HG02981 (cell line): ENCODE data around the gene SESN3.
A peak's percentile ranks its signal among the peaks of the same experiment; 100 is the strongest.
"Not testable (repeated sequence)": the region's sequence is repeated elsewhere in the genome, so short reads cannot be mapped to it uniquely, and the experiment has no call there.

Experiments used
- ATAC-seq: cut with Tn5 transposase; IDR thresholded peaks from one replicate; pipeline ENCODE4 v1.9.1; 2021; ENCODE audit warnings: mild to moderate bottlenecking, moderate library complexity; ENCODE audit not compliant: unreplicated experiment

The SESN3 gene

GRCh38 chr11:95251896-95252295, 20.9 kb upstream of the SESN3 start:
- ATAC-seq, result not testable (repeated sequence)

- peak; percentile 90 for ATAC-seq
Observed at GRCh38 chr11:95248666-95249467, 17.9 kb upstream of the SESN3 start.

DNA sequence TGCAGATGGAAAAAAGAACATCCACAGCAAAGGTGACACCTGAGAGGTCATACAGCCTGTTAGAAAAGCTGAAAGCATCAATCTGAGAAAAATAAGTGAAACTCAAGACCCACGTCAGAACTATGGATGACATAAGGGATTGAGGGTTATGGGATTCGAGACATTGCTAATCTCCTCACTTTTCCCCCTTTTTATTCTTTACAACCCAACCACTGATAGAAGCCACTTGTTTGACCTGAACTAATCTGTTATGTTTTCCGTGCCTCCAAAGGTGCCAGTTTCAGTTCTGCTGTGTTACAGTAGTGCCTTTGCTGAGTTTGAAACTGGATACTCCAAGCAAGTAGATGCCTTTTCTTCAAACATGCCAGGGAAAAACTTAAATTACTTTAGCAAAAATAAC, 16.9 kb upstream of the SESN3 start:
- ATAC-seq, result no peak

DNA sequence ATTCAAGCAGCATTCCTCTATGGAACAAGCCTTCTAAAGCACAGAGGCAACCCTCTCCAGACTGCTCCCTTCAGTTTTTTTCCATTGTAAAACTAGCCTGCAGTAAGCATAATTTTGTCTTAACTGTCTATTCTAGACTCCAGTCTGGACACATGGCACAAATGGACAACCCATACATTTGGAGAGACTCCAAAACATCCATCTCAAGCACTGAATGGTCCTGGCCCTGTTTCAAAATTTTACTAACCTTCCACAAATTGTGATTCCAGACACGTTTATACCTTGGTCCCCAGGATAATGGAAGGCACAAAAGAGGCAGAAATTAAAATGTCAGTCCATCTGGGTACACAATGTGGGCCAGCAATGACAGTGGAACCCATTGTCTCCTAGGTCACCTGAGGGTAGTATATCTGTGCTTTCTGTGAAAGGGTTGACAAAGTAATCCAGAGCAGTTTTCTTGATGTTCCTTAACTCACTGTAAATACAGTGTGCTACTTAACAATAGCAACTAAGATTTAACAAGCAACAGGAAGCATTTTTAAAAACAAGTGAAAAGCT, 16.2 kb upstream of the SESN3 start:
- no peak for ATAC-seq

DNA sequence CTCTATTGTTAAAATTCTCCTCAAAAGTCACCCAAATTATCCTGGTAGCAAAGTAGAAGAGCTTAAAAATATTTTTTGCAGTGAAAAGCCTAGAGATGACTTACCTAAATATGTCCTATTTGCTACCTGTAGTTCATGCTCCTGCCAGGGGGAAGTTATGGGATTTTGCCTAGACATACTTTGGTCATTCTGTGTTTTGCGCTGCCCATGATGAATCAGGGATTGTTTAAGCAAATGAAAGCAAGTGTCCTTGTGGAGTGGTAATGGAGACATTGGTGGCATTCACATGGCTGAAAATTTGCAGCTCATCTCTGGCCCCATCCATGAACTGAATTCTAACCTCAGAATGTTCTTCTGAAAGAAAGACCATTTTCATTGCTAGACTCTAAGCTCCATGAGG, 14.6 kb upstream of the SESN3 start:
- ATAC-seq, result no peak

DNA sequence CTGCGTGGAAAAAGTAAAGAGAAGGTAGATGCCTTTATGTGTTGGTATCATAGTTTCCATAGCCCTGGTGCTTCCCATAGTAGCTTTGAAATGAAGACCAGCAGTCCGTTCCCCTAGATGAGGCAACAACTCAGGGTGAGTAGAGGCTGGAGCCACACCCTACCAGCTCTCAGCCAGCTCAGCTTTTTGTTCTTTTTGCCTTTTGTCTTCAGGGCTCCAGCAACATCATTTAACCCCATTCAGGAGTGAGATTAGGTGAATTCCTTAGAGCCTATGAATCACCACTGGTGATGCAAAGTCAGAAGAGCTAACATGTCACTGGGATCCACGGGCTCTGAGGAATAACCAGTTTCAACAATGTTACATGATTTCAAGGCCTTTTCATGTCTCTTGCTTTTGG, 14.0 kb upstream of the SESN3 start:
- no peak for ATAC-seq

DNA sequence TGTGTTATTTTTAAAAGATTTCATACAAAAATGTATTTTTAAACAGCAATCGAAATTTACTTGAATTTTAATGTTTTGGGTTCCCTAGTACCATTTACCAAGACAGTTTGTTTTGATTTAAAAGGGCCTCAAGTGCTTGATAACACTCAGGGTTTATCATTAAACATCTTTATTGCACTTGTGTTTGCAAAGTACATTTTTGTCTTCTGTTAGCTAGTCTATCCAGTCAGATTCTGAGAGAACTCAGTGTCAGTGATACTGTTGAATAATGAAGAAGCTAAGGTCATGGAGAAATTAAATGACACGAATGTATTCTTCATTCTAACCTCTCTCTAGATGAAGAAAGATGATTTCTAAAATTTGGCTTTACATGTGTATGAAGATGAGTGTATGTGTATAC, 12.7 kb upstream of the SESN3 start:
- no peak for ATAC-seq

DNA sequence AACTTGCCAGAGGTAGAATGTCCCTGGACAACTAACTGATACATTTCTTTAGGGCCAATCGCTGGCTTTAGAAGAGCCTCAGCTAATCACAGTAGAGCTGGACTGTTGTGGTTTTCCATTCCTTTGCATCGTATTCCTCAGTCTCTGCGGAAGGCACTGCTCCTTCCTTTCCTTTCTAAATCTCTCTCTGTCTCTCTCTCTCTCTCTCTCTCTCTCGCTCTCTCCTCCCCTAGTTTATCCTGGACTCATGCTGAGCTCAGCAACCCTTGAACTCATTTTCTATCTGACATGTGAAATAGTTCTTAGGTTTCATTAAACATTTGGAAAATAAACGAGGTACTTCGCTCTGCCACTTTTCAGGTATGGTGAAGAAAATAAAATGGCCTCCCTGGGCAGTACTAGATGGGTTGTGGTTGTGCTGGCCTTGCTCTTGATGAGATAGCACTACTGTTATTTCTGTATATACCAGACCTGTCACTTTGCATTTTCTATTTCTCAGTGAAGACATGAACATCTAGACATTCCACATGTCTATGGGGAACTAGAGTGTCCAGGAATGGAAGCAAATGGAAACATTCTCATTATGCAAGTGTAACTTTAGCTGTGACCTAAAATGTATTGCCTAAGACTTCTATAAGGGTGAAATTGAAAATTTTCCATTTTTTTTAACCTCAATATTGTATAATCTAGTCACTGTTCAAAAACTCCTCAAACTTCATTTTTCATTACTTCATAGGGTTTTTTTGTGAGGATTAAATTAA, 12.0 kb upstream of the SESN3 start:
- no peak for ATAC-seq

DNA sequence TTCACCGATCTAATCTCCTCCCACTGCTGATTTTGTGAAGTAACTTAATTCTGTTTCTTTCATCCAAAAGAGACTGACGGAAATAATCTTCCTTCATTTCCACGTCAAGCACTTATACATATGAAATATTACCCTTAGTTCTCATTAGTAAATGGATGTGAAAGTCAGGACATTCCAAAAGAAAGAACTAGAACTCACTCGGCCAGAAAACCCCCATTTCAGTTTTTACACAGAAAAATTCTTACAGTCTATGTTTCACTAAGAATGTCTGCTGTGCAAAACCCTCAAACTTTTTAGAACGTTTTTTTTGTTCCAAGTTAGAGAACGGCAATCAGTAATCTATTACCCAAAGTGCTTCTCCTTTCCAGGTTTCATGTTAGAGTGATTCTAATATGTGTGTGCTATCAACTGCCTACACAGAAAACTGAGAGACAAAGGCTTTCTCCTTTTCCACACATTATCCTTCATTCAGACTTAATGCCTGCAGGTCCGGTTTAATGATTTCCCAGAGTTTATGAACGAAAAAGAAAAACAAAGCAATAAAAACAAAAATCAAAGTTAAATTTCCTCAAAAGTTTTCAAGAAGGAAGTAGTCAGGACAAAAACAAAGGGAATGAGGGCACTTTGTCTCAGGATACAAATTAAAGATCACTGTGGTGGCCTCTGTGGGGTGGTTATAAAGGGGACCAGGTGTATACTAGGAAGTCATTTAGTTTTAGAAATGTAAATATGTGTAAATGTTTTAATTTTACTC, 11.3 kb upstream of the SESN3 start:
- peak; percentile 65 for ATAC-seq

DNA sequence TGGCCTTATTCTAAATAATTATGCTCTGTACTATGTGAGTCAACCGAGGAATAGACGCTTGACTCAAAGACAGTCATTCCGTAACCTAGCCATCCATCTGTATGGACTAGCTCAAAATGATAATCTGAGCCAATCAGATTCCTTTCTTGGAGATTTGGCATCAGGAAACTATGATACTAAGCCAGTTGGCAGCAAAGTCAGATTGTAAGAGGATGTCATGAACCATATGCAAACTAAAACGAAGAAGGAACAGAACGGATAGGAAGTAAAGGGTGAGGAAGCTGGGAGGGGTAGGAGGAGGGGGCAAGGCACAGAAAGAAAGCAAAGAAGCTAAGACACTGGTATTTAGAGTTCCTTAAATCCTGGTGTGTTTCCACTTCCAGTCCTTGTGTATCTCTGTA, 10.7 kb upstream of the SESN3 start:
- peak; percentile 61 for ATAC-seq

DNA sequence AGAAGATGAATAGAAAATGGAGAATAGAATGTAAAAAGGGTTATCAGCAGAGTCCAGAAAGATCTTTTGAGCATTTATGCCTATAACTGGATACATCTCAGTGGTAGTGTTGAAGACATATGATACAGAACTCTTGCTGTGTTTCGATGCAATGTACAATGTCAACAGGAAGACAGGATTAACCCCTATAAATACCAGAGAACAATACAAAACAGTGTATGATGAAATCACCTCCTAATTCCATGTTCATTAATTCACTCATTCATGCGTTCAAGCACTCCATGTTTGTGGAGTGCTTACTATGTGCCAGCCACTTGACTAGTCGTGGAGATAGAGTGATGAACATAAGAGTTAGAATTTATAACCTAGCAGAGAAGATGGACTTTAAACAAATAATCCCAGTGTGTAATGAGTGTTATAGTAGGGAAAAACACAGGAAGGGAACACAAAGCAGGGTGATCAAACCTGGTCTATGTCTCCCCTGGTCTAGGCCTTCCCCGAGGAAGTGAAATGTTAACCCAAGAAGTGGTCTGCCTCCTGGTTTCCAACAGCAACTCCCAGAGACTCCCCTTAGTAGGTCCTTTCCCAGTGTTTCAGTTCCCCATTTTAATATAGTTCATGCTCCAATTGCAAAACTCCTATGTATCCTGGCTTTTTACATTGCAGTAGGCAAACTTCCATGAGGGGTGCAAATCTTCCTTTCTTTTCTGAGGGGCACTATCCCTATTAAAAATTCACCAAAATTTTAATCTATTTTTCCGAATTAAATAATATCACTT, 9.1 kb upstream of the SESN3 start:
- no peak for ATAC-seq

GRCh38 chr11:95232666-95233065, 1.7 kb upstream of the SESN3 start:
- no peak for ATAC-seq

DNA sequence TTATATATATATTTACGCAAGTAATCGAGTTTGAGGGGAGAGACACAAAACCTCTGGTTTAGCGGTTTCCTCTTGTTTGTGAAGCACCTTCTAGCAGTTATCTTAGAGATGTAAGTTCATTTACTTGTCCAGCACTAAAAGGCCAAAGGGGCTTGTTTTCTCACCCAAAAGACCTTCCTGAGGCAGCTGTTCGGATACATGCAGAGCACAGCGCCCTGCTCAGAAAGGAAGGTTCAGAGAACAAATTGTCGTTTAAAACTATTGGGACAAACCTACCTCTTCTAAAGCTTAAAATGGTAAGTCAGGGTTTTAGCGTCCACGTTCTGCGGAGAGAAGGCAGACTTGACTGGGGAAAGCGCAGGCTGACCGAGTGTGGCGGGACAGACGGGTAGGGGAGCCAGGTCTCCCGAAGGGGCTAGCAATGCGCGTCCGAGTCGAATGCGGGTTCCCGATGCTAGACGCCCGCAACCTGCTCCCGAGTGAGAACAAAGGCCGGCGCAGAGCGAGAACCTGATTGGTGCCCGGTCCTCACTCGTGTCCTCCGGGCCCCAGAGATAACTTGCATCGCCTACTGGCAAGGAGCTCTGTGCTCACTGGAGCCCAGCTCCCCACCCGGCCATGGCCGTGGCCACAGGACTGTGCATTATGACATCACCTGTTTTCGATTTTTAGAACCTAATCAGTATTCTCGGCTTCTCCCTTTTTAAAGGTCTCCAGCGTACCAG, 1.0 kb upstream of the SESN3 start:
- peak; percentile 30 for ATAC-seq

GRCh38 chr11:95230810-95231126, 234 bp downstream of the SESN3 start:
- ATAC-seq, result peak; percentile 3

DNA sequence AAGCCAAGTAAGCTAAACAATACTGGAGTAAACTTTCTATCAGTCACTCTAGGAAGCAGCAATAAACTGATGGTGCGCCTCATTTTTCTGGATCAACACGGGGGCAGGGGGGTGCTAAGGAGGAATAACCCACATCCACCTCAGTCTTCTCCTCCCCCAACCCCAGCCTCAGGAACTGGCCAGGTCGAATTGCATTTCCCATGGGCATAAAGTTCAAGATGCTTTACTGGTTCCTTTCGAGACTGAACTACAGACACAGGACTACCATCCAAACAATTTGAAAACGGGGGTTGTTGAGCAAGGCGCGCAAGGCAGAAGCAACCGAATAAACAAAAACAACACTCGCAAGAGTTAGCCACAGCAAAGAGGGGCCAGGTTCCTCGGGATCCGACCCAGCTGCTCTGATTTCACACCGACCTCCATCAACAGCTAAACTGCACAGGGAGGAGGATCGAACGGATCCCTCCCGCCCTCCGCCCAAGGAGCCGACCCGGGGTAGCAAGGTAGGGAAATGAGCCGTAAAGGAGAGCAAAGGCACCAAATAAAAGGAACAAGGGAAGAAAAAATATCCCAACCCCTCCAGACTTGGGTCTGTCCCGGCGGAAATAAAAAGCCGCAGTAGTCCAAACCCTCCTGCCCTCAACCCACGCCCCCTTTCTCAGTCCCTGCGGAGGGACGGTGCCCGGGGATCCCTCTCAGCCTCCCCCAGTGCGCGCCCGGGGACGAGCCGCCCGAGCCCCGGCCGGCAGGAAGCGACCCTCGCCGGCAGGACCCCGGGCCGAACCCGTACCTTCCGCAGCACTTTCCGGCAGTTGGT, 801 bp downstream of the SESN3 start:
- no peak for ATAC-seq

GRCh38 chr11:95229199-95229992, 1.6 kb downstream of the SESN3 start:
- no peak for ATAC-seq

DNA sequence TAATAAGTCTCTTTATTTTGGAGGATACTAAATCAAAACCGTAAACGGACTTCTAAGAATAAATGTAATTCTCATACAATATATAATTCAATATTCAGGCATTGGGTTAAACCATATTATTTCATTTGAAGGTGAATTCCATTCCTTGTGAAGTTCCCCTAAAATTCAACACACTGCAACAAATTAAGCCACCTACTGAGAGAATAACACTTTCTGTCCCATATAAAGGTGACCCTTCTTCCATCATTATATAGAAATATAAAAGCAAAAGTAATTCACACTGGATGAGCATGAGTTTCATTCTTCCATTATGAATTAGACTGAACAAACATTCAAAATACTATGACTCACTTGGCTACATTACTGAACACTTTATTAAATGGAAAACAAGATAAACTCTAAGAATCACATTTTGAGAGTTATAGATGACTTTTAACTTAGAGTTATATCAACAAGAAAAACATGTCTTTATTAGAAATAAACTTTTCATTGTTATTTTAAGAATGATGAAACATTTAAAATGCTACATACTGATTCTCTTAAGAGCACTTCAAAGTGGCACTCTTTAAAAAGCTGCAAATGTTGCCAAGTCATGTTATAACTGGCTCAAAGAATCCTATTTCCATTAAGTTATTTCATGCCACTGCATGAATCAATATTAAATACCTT, 2.8 kb downstream of the SESN3 start:
- ATAC-seq, result no peak

- ATAC-seq, result not testable (repeated sequence)
Observed at GRCh38 chr11:95227060-95227459, 3.9 kb downstream of the SESN3 start.
